K562 (cell line): Measurements from ENCODE around the gene MYG1. TPM values are rescaled to one million over a fixed set of nuclear protein-coding genes. Genes with fewer than 3 reads are reported as not detected.

Experiments
- ATAC-seq: fragments of 200-7000 bp; cut with Tn5 transposase; 3 replicates; pipeline ENCODE4 v1.9.1; 2020; ENCODE audit warnings: moderate library complexity
- BruUV-seq: library from RNA; stranded (reverse); fragments of 400-500 nt; replicated peaks from 2 replicates; lab custom pipeline; 2021; lab: Mats Ljungman, UMichigan
- CTCF ChIA-PET: fragments of 300-600 bp; formaldehyde crosslinking; extraction: SDS; loops from one replicate; lab custom pipeline; 2021; ENCODE audit warnings: low intra/inter-chr PET ratio; lab: Yijun Ruan, JAX
- POLR2A ChIA-PET: fragments of 300-600, 350-650 bp; sonication (Branson Sonifier 250); formaldehyde crosslinking; extraction: SDS; loops from one replicate; lab custom pipeline; 2021; ENCODE audit warnings: antibody characterized with exemption, inconsistent platforms; lab: Yijun Ruan, JAX
- DNase-seq, 4 experiments: peaks; one replicate each; pipeline versions ENCODE4 v3.0.0 to v3.0.0-alpha.2; 2011 to 2018; ENCODE audit warnings: low spot score in 3 of 4, mixed read lengths in 3 of 4; ENCODE audit errors: extremely low read depth in 1 of 4
- FAIRE-seq: peaks from 2 replicates; lab custom pipeline; 2011; peaks lifted over from hg19 to GRCh38; lab: Jason Lieb, UNC
- H2AFZ ChIP-seq: 2 replicates; pipeline ENCODE4 v1.6.0; 2011; ENCODE audit warnings: low read depth, low read length, control low read depth, inconsistent platforms
- H3K27ac ChIP-seq: fragments of 200-600 bp; 3 replicates; pipeline ENCODE4 v1.8.0; 2011; ENCODE audit warnings: low read depth, mild to moderate bottlenecking, control low read depth, inconsistent platforms, low read length, moderate library complexity, mixed read lengths; ENCODE audit errors: extremely low read depth
- H3K27me3 ChIP-seq, 2 experiments: fragments of 300-600 bp in 1 of 2; 2 replicates in 1 of 2; 3 replicates in 1 of 2; pipeline versions ENCODE4 v1.6.0 to v1.8.0; 2011; ENCODE audit warnings: inconsistent platforms in 2 of 2, low read length in 2 of 2, mild to moderate bottlenecking in 1 of 2, mixed read lengths in 1 of 2, moderate library complexity in 1 of 2; ENCODE audit not compliant: control insufficient read depth in 2 of 2, insufficient read depth in 2 of 2
- H3K36me3 ChIP-seq: fragments of 300-600 bp; 3 replicates; pipeline ENCODE4 v1.8.0; 2011; ENCODE audit warnings: mild to moderate bottlenecking, low read length, inconsistent platforms; ENCODE audit not compliant: control insufficient read depth, insufficient read depth
- H3K4me1 ChIP-seq, 2 experiments: fragments of 200-600 bp in 1 of 2; replicated peaks in 1 of 2; 2 replicates in 1 of 2; 3 replicates in 1 of 2; pipeline versions ENCODE4 v1.5.1 to v1.8.0; 2011; ENCODE audit warnings: inconsistent platforms in 2 of 2, low read length in 2 of 2, mild to moderate bottlenecking in 1 of 2, mixed read lengths in 1 of 2, moderate library complexity in 1 of 2; ENCODE audit not compliant: control insufficient read depth in 2 of 2, insufficient read depth in 2 of 2
- H3K4me2 ChIP-seq: 2 replicates; pipeline ENCODE4 v1.6.1; 2011; ENCODE audit warnings: low read length, control low read depth, inconsistent platforms, mixed read lengths; ENCODE audit not compliant: insufficient read depth
- H3K4me3 ChIP-seq: fragments of 200-600 bp; sonication (generic), shearing (Covaris generic); 2 replicates; pipeline ENCODE4 v1.5.1; 2016; ENCODE audit warnings: control low read depth, inconsistent platforms
- H3K79me2 ChIP-seq: fragments of 200-600 bp; 3 replicates; pipeline ENCODE4 v1.8.0; 2011; ENCODE audit warnings: low read length, inconsistent platforms; ENCODE audit not compliant: control insufficient read depth, insufficient read depth
- H3K9ac ChIP-seq, 2 experiments: 2 replicates each; pipeline versions ENCODE4 v1.6.0 to v1.6.1; 2011; ENCODE audit warnings: low read depth in 2 of 2, low read length in 2 of 2, control low read depth in 1 of 2, inconsistent platforms in 1 of 2, mild to moderate bottlenecking in 1 of 2, mixed read lengths in 1 of 2; ENCODE audit not compliant: insufficient read depth in 1 of 2
- H3K9me1 ChIP-seq: one replicate; pipeline ENCODE4 v1.6.0; 2011; ENCODE audit warnings: inconsistent platforms, mild to moderate bottlenecking, low read length, moderate library complexity; ENCODE audit not compliant: control insufficient read depth, insufficient read depth
- H3K9me3 ChIP-seq: replicated peaks from 2 replicates; pipeline ENCODE4 v1.5.1; 2011; ENCODE audit warnings: low read depth, low read length, inconsistent platforms; ENCODE audit not compliant: control insufficient read depth, insufficient read depth
- H4K20me1 ChIP-seq: replicated peaks from 2 replicates; pipeline ENCODE4 v1.6.1; 2011; ENCODE audit warnings: low read length, inconsistent platforms, mixed read lengths; ENCODE audit not compliant: control insufficient read depth, insufficient read depth
- CEBPB ChIP-seq: fragments of 450-650 bp; IDR thresholded peaks from 2 replicates; pipeline ENCODE4 v1.6.1; 2016; ENCODE audit warnings: missing genetic modification characterization, missing compliant biosample characterization
- PHB2 ChIP-seq: fragments of 450-650 bp; IDR thresholded peaks from 2 replicates; pipeline ENCODE4 v1.6.1; 2017; ENCODE audit warnings: low read depth
- WGBS: fragments of 100-300 bp; shearing (Covaris generic); methylation state at CpG from one replicate; pipeline ENCODE4 v1.1.6; 2016; ENCODE audit warnings: low coverage, mixed read lengths; ENCODE audit not compliant: insufficient coverage; ENCODE audit errors: missing lambda C conversion rate; 5-methylcytosine and 5-hydroxymethylcytosine counted together
- in situ Hi-C: fragments of 300-500 bp; cut with MboI; formaldehyde crosslinking; loops from 4 replicates; pipeline ENCODE4 v1.15.0; 2018; ENCODE audit warnings: inconsistent platforms, mixed read lengths
- intact Hi-C: fragments of 100-400 bp; cut with micrococcal nuclease; formaldehyde crosslinking; loops from 2 replicates; pipeline ENCODE4 v1.14.2; 2022
- polyA plus RNA-seq, 8 experiments: library from polyadenylated mRNA; depleted of rRNA in 4 of 8; stranded (reverse) in 5 of 8; unstranded in 3 of 8; fragments of >200 nt; fragmentation: Nextera tagmentation in 2 of 8; fragmentation: Illumina TruSeq in 1 of 8; extraction: Ambion mirVana in 2 of 8; extraction: Trizol in 1 of 8; gene quantifications; 2 replicates each; pipeline versions ENCODE4 v1.2.1 to v1.2.3, GENCODE V29; 2011 to 2014; ENCODE audit warnings: inconsistent platforms in 1 of 8, missing spikeins in 1 of 8
- total RNA-seq, 7 experiments: library from RNA; depleted of rRNA in 6 of 7; stranded (reverse); fragments of >200 nt in 6 of 7; fragmentation: Illumina TruSeq in 2 of 7; extraction: Trizol in 2 of 7; gene quantifications; 2 replicates each; pipeline versions ENCODE4 v1.2.1 to v1.2.3, GENCODE V29; 2011 to 2021; ENCODE audit warnings: low replicate concordance in 1 of 7
- TF ChIP-seq, protein P1 (sequence below): IDR thresholded peaks from 2 replicates; pipeline ENCODE4 v1.6.1; 2011; ENCODE audit warnings: borderline replicate concordance, low read depth, mild to moderate bottlenecking, moderate library complexity, low read length; ENCODE audit not compliant: insufficient read depth, poor library complexity, severe bottlenecking

The MYG1 gene
- total and polyA plus RNA-seq, 9 of the 15 experiments (the other 6 are each of a cell fraction or from before 2014, with no cell fraction given), result 0.45 to 5.6 (median 2.1) TPM

- Histone ChIP-seq H3K9me3 (no peaks in the 10 kb centered on the region), H4K20me1 (no peaks in the 10 kb centered on the region), H2AFZ (no peak overlapping the region), H3K9ac (peak overlapping the region in 1 of 2 experiments; percentile 67; a peak in 1 of 4 replicates), H3K4me2 (no peak overlapping the region), H3K27me3 (no peaks in the 10 kb centered on the region), H3K4me3 (no peak overlapping the region), H3K79me2 (no peaks in the 10 kb centered on the region; the same call in 2 of the 3 replicates), H3K36me3 (peaks cover 55% of the 10 kb centered on the region), H3K4me1 (peaks cover 10 to 11% of the 10 kb centered on the region in 2 experiments; a peak in 4 of 5 replicates), H3K27ac (no peak overlapping the region), H3K9me1 (peaks cover 3% of the 10 kb centered on the region)
- BruUV-seq, result no TSS peak
- 94% methylated on average over 2 of the region's 3 CpGs for WGBS
- intact Hi-C loops (no loop called here), in situ Hi-C loops (no loop called here)
- TF ChIP-seq, protein P1, sequence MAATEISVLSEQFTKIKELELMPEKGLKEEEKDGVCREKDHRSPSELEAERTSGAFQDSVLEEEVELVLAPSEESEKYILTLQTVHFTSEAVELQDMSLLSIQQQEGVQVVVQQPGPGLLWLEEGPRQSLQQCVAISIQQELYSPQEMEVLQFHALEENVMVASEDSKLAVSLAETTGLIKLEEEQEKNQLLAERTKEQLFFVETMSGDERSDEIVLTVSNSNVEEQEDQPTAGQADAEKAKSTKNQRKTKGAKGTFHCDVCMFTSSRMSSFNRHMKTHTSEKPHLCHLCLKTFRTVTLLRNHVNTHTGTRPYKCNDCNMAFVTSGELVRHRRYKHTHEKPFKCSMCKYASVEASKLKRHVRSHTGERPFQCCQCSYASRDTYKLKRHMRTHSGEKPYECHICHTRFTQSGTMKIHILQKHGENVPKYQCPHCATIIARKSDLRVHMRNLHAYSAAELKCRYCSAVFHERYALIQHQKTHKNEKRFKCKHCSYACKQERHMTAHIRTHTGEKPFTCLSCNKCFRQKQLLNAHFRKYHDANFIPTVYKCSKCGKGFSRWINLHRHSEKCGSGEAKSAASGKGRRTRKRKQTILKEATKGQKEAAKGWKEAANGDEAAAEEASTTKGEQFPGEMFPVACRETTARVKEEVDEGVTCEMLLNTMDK, result no peak
- no peak for TF ChIP-seq PHB2
- TF ChIP-seq CEBPB (tag), result peak; percentile 46
- DNase-seq (no peak), FAIRE-seq (no peak), ATAC-seq (no peak)
- ChIA-PET CTCF (no interaction called here), POLR2A (interaction anchor here (1.2 kb wide), 1 partner anchor 9 kb away, joined by 3 read pairs; no protein-coding TSS in a partner anchor)
Observed at GRCh38 chr12:53313996-53314395, 14.5 kb downstream of the MYG1 start.
